Measurements from ENCODE around the gene LAMA3. TPM values are rescaled to one million over a fixed set of nuclear protein-coding genes. Genes with fewer than 3 reads are reported as not detected.
A peak's percentile ranks its signal among the peaks of the same experiment; 100 is the strongest.

LAMA3 gene
- polyA plus RNA-seq, 1 of the 3 experiments (the other 2 are of a cell fraction): 3.5 TPM

DNA sequence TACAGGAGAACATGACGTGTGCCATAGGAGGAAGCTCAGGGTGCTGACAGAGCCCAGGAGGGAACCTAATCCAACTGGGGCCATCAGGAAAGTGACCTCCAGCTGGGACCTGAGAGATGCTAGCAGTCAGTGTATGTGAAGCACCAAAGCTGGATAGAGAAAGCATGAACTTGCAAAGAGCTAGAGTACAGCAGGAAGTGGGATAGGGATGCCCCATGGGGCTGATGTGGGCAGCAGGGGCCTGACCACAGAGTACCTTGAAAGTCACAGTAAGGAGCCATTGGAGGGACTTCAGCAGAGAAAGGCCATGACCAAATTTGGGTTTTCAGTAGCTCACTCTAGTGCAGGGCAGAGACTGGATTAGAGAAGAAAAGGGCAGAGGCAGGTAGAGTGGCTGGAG is 233.7 kb downstream of the LAMA3 start:
- WGBS (ENCODE audit: low lambda C conversion rate): 100% methylated on average over 1 of the region's 1 CpG
- Histone ChIP-seq H3K9me3 (no peaks in the 10 kb centered on the region), H3K36me3 (replicated peaks in 1 of 2; ENCODE audit: control insufficient read depth in 1 of 2, insufficient read depth in 2 of 2, low read length in 1 of 2) (no peaks in the 10 kb centered on the region), H4K20me1 (ENCODE audit: insufficient read depth) (no peaks in the 10 kb centered on the region), H3K9me2 (no peaks in the 10 kb centered on the region), H3F3A (replicated peaks; ENCODE audit: insufficient read depth) (peaks cover 9% of the 10 kb centered on the region), H3K27me3 (ENCODE audit: insufficient read depth) (no peaks in the 10 kb centered on the region), H3K27ac (ENCODE audit: low read depth in 2 of 2, low read length in 1 of 2) (no peak overlapping the region), H3K4me3 (ENCODE audit: low read depth in 2 of 2, low read length in 1 of 2) (no peak overlapping the region), H3K9ac (no peak overlapping the region), H2AFZ (ENCODE audit: low read depth) (no peak overlapping the region), H3K4me2 (no peak overlapping the region), H3K4me1 (ENCODE audit: control insufficient read depth in 1 of 2, insufficient read depth in 2 of 2, low read depth in 1 of 2, low read length in 1 of 2) (peaks cover 2 to 13% of the 10 kb centered on the region in 2 experiments; a peak in 2 of 4 replicates), H3K79me2 (ENCODE audit: insufficient read depth) (no peaks in the 10 kb centered on the region)
- DNase-seq: no peak
- TF ChIP-seq POLR2AphosphoS5 (IDR thresholded peaks at IDR 0.05; ENCODE audit: low read depth, low read length): no peak
- ChIA-PET CTCF (no interaction called here), POLR2A (no interaction called here)

DNA sequence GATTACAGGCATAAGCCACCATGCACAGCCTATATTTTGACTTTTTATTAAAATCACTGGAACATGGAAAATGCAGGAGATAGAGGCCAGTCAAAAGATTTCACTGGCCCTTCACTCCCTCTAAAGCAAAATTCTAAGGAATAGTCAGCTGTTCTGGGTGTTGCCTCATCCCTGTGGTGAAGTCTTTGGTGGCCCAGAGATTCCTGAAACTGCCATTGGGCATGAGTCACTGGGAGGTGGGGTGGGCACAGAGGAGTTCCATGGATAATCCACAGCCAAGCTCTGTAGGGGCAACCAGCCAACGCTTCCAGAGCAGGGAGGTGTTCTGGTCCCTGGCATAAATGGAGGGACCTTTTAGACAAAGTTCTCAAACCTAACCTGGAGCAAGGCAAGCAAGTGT is 235.6 kb downstream of the LAMA3 start:
- TF ChIP-seq, protein P1, sequence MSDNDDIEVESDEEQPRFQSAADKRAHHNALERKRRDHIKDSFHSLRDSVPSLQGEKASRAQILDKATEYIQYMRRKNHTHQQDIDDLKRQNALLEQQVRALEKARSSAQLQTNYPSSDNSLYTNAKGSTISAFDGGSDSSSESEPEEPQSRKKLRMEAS (IDR thresholded peaks at IDR 0.05; ENCODE audit: low read depth): no peak
- TF ChIP-seq, protein P2, sequence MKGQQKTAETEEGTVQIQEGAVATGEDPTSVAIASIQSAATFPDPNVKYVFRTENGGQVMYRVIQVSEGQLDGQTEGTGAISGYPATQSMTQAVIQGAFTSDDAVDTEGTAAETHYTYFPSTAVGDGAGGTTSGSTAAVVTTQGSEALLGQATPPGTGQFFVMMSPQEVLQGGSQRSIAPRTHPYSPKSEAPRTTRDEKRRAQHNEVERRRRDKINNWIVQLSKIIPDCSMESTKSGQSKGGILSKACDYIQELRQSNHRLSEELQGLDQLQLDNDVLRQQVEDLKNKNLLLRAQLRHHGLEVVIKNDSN (IDR thresholded peaks at IDR 0.05; ENCODE audit: borderline replicate concordance, low read depth): no peak
- no peak for TF ChIP-seq SIN3A (IDR thresholded peaks at IDR 0.05; ENCODE audit: borderline replicate concordance, low read depth, low read length)
- TF ChIP-seq, protein P3, sequence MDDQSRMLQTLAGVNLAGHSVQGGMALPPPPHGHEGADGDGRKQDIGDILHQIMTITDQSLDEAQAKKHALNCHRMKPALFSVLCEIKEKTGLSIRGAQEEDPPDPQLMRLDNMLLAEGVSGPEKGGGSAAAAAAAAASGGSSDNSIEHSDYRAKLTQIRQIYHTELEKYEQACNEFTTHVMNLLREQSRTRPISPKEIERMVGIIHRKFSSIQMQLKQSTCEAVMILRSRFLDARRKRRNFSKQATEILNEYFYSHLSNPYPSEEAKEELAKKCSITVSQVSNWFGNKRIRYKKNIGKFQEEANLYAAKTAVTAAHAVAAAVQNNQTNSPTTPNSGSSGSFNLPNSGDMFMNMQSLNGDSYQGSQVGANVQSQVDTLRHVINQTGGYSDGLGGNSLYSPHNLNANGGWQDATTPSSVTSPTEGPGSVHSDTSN (IDR thresholded peaks at IDR 0.05): peak; percentile 22; the same call in 1 of the 2 replicates
- TF ChIP-seq NRF1 (IDR thresholded peaks at IDR 0.05; ENCODE audit: low read depth, low read length): no peak
- peak; percentile 47; the same call in 1 of the 2 replicates for TF ChIP-seq JUND (IDR thresholded peaks at IDR 0.05)
- TF ChIP-seq FOSL2 (IDR thresholded peaks at IDR 0.05; ENCODE audit: borderline replicate concordance, low read depth): peak; percentile 61; the same call in 1 of the 2 replicates
- no peak for TF ChIP-seq TEAD4 (IDR thresholded peaks at IDR 0.05; ENCODE audit: borderline replicate concordance, insufficient read depth)
- no peak for TF ChIP-seq GABPA (IDR thresholded peaks at IDR 0.05; ENCODE audit: low read depth)
- no peak for TF ChIP-seq RFX5 (IDR thresholded peaks at IDR 0.05; ENCODE audit: low read length)
- TF ChIP-seq, protein P4, sequence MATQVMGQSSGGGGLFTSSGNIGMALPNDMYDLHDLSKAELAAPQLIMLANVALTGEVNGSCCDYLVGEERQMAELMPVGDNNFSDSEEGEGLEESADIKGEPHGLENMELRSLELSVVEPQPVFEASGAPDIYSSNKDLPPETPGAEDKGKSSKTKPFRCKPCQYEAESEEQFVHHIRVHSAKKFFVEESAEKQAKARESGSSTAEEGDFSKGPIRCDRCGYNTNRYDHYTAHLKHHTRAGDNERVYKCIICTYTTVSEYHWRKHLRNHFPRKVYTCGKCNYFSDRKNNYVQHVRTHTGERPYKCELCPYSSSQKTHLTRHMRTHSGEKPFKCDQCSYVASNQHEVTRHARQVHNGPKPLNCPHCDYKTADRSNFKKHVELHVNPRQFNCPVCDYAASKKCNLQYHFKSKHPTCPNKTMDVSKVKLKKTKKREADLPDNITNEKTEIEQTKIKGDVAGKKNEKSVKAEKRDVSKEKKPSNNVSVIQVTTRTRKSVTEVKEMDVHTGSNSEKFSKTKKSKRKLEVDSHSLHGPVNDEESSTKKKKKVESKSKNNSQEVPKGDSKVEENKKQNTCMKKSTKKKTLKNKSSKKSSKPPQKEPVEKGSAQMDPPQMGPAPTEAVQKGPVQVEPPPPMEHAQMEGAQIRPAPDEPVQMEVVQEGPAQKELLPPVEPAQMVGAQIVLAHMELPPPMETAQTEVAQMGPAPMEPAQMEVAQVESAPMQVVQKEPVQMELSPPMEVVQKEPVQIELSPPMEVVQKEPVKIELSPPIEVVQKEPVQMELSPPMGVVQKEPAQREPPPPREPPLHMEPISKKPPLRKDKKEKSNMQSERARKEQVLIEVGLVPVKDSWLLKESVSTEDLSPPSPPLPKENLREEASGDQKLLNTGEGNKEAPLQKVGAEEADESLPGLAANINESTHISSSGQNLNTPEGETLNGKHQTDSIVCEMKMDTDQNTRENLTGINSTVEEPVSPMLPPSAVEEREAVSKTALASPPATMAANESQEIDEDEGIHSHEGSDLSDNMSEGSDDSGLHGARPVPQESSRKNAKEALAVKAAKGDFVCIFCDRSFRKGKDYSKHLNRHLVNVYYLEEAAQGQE (IDR thresholded peaks at IDR 0.05; ENCODE audit: low read depth, low read length): no peak
- TF ChIP-seq NFIC (IDR thresholded peaks at IDR 0.05; ENCODE audit: borderline replicate concordance): 0 out of 2 replicates have a peak, but pooled peaks have one; percentile 17
- TF ChIP-seq, protein P5, sequence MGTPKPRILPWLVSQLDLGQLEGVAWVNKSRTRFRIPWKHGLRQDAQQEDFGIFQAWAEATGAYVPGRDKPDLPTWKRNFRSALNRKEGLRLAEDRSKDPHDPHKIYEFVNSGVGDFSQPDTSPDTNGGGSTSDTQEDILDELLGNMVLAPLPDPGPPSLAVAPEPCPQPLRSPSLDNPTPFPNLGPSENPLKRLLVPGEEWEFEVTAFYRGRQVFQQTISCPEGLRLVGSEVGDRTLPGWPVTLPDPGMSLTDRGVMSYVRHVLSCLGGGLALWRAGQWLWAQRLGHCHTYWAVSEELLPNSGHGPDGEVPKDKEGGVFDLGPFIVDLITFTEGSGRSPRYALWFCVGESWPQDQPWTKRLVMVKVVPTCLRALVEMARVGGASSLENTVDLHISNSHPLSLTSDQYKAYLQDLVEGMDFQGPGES (IDR thresholded peaks at IDR 0.05; ENCODE audit: low read depth, low read length): no peak
- peak; percentile 35; the same call in 1 of the 2 replicates for TF ChIP-seq TCF12 (IDR thresholded peaks at IDR 0.05)
- no peak for TF ChIP-seq SMC3 (IDR thresholded peaks at IDR 0.05; ENCODE audit: low read depth, low read length)
- TF ChIP-seq, protein P6, sequence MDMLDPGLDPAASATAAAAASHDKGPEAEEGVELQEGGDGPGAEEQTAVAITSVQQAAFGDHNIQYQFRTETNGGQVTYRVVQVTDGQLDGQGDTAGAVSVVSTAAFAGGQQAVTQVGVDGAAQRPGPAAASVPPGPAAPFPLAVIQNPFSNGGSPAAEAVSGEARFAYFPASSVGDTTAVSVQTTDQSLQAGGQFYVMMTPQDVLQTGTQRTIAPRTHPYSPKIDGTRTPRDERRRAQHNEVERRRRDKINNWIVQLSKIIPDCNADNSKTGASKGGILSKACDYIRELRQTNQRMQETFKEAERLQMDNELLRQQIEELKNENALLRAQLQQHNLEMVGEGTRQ (IDR thresholded peaks at IDR 0.05; ENCODE audit: borderline replicate concordance, low read depth, low read length): no peak
- CTCF ChIA-PET: interaction anchor here (0.7 to 1.6 kb wide), 3 partner anchors 14 to 916 kb away, joined by 3 read pairs; no protein-coding TSS in a partner anchor
- no peaks in the 10 kb centered on the region for H4K20me1 ChIP-seq (ENCODE audit: insufficient read depth)
- H3K27me3 ChIP-seq (ENCODE audit: insufficient read depth): no peaks in the 10 kb centered on the region
- no peak overlapping the region for H3K4me2 ChIP-seq
- H3K79me2 ChIP-seq (ENCODE audit: insufficient read depth): no peaks in the 10 kb centered on the region
- DNase-seq: no peak
- H3K4me3 ChIP-seq (ENCODE audit: low read depth in 2 of 2, low read length in 1 of 2): no peak overlapping the region
- H3K27ac ChIP-seq (ENCODE audit: low read depth in 2 of 2, low read length in 1 of 2): no peak overlapping the region
- H3K4me1 ChIP-seq (ENCODE audit: control insufficient read depth in 1 of 2, insufficient read depth in 2 of 2, low read depth in 1 of 2, low read length in 1 of 2): peaks cover 21 to 22% of the 10 kb centered on the region in 2 experiments; a peak in 3 of 4 replicates
- no peaks in the 10 kb centered on the region for H3K9me2 ChIP-seq
- POLR2A ChIA-PET: no interaction called here
- peaks cover 22% of the 10 kb centered on the region for H3F3A ChIP-seq (replicated peaks; ENCODE audit: insufficient read depth)
- H3K9me3 ChIP-seq: no peaks in the 10 kb centered on the region
- H3K36me3 ChIP-seq (replicated peaks in 1 of 2; ENCODE audit: control insufficient read depth in 1 of 2, insufficient read depth in 2 of 2, low read length in 1 of 2): no peaks in the 10 kb centered on the region
- no peak overlapping the region for H3K9ac ChIP-seq
- WGBS (ENCODE audit: low lambda C conversion rate): 100% methylated on average over 1 of the region's 1 CpG
- no peak overlapping the region for H2AFZ ChIP-seq (ENCODE audit: low read depth)

Measured in SK-N-SH (cell line).